H1 (cell line): ENCODE measurements around the gene TCHH. TPM values are rescaled to one million over a fixed set of nuclear protein-coding genes. Genes with fewer than 3 reads are reported as not detected.

Experiments
- ATF2 ChIP-seq: IDR thresholded peaks from 2 replicates; pipeline ENCODE4 v1.6.1; 2012; ENCODE audit warnings: low read length, inconsistent platforms
- FOSL1 ChIP-seq: IDR thresholded peaks from 2 replicates; pipeline ENCODE4 v1.6.1; 2011; ENCODE audit warnings: mild to moderate bottlenecking, low read depth, low read length, moderate library complexity; ENCODE audit not compliant: insufficient read depth
- HDAC2 ChIP-seq, 2 experiments: fragments of 300-600 bp in 1 of 2; sonication (generic) in 1 of 2; IDR thresholded peaks; 2 replicates each; pipeline ENCODE4 v1.6.1; 2011 to 2012; ENCODE audit warnings: low read depth in 2 of 2, low read length in 2 of 2, mild to moderate bottlenecking in 2 of 2, moderate library complexity in 2 of 2, borderline replicate concordance in 1 of 2, inconsistent platforms in 1 of 2
- JUN ChIP-seq: IDR thresholded peaks from 2 replicates; pipeline ENCODE4 v1.6.1; 2011; ENCODE audit warnings: low read depth, mild to moderate bottlenecking, improper control_type of control experiment, low read length
- MAX ChIP-seq: IDR thresholded peaks from 2 replicates; pipeline ENCODE4 v1.6.1; 2012; ENCODE audit warnings: inconsistent platforms
- NANOG ChIP-seq: IDR thresholded peaks from 2 replicates; pipeline ENCODE4 v1.6.1; 2011; ENCODE audit warnings: low read length, low read depth, mild to moderate bottlenecking, inconsistent platforms; ENCODE audit not compliant: insufficient read depth, poor library complexity, severe bottlenecking
- polyA plus RNA-seq, 7 experiments: library from polyadenylated mRNA; depleted of rRNA in 3 of 7; stranded (reverse) in 5 of 7; unstranded in 2 of 7; fragments of >200 nt in 5 of 7; fragments of 200-250 nt in 2 of 7; gene quantifications; 1 replicate in 5 of 7; 2 replicates in 1 of 7; 4 replicates in 1 of 7; pipeline versions ENCODE4 v1.2.1 to v1.2.3, GENCODE V29; 2011 to 2013; ENCODE audit warnings: missing spikeins in 2 of 7, mixed read lengths in 2 of 7
- total RNA-seq: library from RNA; stranded (reverse); fragmentation: NEBNext Ultra II Directional; extraction: Animal tissue kit (Norgen Biotek cat#: 25700); gene quantifications from 2 replicates; pipeline ENCODE4 v1.2.1, GENCODE V29; 2021

Gene TCHH
- total and polyA plus RNA-seq, 2 of the 8 experiments (the other 6 are each of a cell fraction or from before 2014, with no cell fraction given), result 0.02 to 0.07 TPM

GRCh38 chr1:152148981-152149380 lies 33.7 kb upstream of the TCHH start (continued):
- TF ChIP-seq MAX, result no peak
- TF ChIP-seq HDAC2 (IDR thresholded peaks at IDR 0.05; ENCODE audit: borderline replicate concordance in 1 of 2, low read depth in 2 of 2, low read length in 2 of 2), result no peak
- no peak for TF ChIP-seq FOSL1
- no peak for TF ChIP-seq NANOG
- TF ChIP-seq JUN, result no peak
- no peak for TF ChIP-seq ATF2
